22Rv1 (cell line): Measurements from ENCODE around the gene CAMKMT.

ENCODE experiments used
- H3K27ac ChIP-seq: fragments of 450-650 bp; 2 replicates; pipeline ENCODE4 v1.5.1; 2017
- CTCF ChIP-seq: fragments of 450-650 bp; IDR thresholded peaks from 2 replicates; pipeline ENCODE4 v1.5.1; 2017; ENCODE audit warnings: mild to moderate bottlenecking
- ZFX ChIP-seq: fragments of 450-650 bp; IDR thresholded peaks from 2 replicates; pipeline ENCODE4 v1.6.1; 2017; ENCODE audit warnings: antibody characterized with exemption, borderline replicate concordance

Gene CAMKMT

GRCh38 chr2:44560941-44561340 is 199.2 kb downstream of the CAMKMT start:
- H3K27ac ChIP-seq = no peak overlapping the region
- no peak for TF ChIP-seq ZFX
- TF ChIP-seq CTCF = no peak

GRCh38 chr2:44562737-44563136 is 201.0 kb downstream of the CAMKMT start:
- TF ChIP-seq CTCF (no peak), ZFX (no peak)
- H3K27ac ChIP-seq = no peak overlapping the region

- H3K27ac ChIP-seq = no peak overlapping the region
- TF ChIP-seq ZFX = no peak
- no peak for TF ChIP-seq CTCF
These were observed 203.0 kb downstream of the CAMKMT start for GRCh38 chr2:44564752-44565151.

- no peak overlapping the region for H3K27ac ChIP-seq
- TF ChIP-seq CTCF (no peak), ZFX (no peak)
These were observed 204.3 kb downstream of the CAMKMT start for GRCh38 chr2:44566059-44566458.

GRCh38 chr2:44569491-44569890 is 207.7 kb downstream of the CAMKMT start:
- H3K27ac ChIP-seq = no peak overlapping the region
- TF ChIP-seq CTCF (no peak), ZFX (no peak)

GRCh38 chr2:44570271-44570670 is 208.5 kb downstream of the CAMKMT start:
- TF ChIP-seq CTCF (no peak), ZFX (no peak)
- no peak overlapping the region for H3K27ac ChIP-seq

GRCh38 chr2:44570777-44571176 is 209.0 kb downstream of the CAMKMT start:
- no peak overlapping the region for H3K27ac ChIP-seq
- TF ChIP-seq ZFX (no peak), CTCF (no peak)
